NCI-H774 (cell line): Measurements from ENCODE around the gene MTHFSD.

Experiments
- DNase-seq: peaks from one replicate; lab custom pipeline; 2025; lab: John Stamatoyannopoulos, UW

Gene MTHFSD

GRCh38 chr16:86490859-86491639 is 64.0 kb downstream of the MTHFSD start:
- no peak for DNase-seq

GRCh38 chr16:86485746-86486145 is 69.3 kb downstream of the MTHFSD start:
- DNase-seq: no peak

GRCh38 chr16:86484240-86484639 is 70.8 kb downstream of the MTHFSD start:
- DNase-seq: no peak

- no peak for DNase-seq
Observed at GRCh38 chr16:86481607-86482006, 73.4 kb downstream of the MTHFSD start.

- DNase-seq: no peak
Observed at GRCh38 chr16:86480444-86480843, 74.6 kb downstream of the MTHFSD start.
